VCaP (cell line): ENCODE measurements around the gene CDX2.

Experiments
- H3K27ac ChIP-seq: fragments of 450-650 bp; 2 replicates; pipeline ENCODE4 v1.5.1; 2017
- TF ChIP-seq, protein P1 (sequence below): fragments of 450-650 bp; conservative IDR thresholded peaks from 2 replicates; pipeline ENCODE4 v1.5.1; 2017; ENCODE audit warnings: mild to moderate bottlenecking, moderate library complexity

CDX2 gene

DNA sequence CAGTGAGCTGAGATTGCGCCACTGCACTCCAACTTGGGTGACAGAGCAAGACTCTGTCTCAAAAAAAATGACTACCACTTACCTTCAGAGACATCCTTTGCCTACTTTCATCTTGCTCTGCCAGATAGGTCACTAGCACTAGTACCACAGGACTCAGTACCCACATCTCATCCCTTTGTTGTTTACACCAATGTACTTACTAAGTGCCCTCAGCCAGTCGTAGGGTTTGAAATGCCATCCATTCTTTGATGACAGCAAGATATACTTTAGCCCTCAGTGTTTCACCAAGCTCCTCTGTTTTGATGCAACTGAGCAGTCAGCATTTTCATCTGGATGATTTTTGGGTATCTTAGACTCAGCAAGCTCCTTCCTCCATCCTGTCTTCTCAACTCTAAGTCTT lies 13.2 kb upstream of the CDX2 start:
- TF ChIP-seq, protein P1, sequence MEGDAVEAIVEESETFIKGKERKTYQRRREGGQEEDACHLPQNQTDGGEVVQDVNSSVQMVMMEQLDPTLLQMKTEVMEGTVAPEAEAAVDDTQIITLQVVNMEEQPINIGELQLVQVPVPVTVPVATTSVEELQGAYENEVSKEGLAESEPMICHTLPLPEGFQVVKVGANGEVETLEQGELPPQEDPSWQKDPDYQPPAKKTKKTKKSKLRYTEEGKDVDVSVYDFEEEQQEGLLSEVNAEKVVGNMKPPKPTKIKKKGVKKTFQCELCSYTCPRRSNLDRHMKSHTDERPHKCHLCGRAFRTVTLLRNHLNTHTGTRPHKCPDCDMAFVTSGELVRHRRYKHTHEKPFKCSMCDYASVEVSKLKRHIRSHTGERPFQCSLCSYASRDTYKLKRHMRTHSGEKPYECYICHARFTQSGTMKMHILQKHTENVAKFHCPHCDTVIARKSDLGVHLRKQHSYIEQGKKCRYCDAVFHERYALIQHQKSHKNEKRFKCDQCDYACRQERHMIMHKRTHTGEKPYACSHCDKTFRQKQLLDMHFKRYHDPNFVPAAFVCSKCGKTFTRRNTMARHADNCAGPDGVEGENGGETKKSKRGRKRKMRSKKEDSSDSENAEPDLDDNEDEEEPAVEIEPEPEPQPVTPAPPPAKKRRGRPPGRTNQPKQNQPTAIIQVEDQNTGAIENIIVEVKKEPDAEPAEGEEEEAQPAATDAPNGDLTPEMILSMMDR, result no peak
- H3K27ac ChIP-seq, result no peak overlapping the region

DNA sequence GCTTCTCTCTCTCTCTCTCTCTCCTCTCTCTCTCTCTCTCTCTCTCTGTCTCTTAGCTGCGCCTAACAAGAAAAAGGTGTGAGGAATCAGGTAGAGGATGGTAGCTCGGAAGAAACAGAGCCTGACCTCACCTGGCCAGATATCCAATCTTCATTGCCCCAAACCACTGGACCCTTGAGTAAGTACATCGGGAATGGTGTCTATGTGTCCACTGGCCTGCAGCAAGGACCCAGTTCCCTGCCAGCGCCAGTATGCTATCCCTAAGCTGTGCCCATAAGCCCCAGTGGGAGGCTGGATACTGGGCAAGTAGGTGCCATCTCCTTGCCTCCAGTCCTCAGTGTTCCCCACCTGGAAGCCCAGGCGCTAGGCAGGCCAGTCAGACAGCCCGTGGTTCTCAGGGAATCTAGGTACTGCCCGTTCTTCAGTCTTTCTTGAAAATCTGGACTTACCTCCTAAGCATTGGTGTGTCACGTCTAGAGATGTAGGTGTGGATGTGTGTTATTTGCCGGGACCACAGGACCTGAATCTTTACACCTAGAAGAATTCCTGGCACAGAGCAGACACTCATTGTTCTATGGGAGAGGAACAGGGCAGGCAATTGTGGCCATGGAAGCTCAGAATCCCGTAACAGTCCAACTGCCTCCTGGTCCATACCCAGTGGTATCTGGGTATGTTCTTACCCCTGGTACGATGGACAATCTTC lies 12.0 kb upstream of the CDX2 start:
- TF ChIP-seq, protein P1, result no peak
- H3K27ac ChIP-seq, result no peak overlapping the region

DNA sequence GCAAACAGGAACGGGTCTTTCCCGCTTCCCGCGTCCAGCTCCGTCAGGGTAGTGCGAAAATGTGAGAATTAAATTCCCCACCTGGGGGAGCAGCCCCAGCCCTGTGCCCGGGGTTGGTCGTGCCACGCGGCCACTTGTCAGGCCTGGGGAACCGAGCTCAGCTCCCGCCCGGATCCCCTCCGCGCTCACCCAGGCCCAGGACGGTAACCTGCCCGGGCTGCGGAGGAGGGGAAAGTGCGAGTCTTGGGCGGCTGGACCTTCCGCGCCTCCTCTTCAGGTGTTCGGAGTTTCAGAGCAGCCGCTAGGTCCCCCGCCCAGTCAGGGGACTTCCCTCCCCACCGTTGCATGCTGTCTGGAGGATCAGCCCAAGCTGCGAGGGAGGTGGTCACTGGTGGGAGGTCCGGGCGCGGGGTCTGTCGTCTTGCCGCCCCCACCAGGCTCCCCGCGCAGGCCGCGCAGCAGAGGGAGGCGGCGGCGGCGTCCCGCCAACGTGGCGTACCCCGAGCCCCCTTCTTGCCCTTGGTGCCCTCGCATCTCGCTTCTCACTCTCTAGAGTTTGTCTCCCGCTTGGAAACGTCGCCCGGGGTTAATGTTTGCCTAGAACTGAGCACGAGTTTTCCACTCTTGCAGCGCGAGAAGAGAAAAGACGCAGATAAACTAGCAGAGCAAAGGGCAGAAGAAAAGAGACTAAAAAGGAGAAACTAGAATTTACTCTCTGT lies 11.3 kb upstream of the CDX2 start:
- H3K27ac ChIP-seq, result no peak overlapping the region
- TF ChIP-seq, protein P1, result no peak

DNA sequence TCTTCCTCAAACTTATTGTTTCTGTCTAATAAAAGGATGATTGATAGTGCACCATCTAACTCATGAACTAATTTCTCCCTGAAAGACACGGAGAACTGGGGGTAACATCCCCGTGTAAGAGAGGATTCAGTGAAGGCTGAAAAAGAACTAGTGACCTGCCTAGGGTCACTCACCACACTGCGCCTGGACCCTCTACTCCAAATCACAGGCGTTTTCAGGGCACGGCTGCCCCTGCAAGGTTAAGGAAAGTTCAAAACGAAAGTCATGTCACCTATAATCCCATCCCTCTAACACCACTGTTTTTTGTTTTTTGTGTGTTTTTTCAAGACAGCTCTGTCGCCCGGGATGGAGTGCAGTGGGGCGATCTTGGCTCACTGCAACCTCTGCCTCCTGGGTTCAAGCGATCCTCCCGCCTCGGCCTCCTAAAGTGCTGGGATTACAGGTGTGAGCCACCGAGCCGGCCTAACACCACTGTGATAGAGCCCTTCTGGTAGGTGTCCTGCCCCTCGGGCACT lies 10.7 kb upstream of the CDX2 start:
- TF ChIP-seq, protein P1, result no peak
- no peak overlapping the region for H3K27ac ChIP-seq

DNA sequence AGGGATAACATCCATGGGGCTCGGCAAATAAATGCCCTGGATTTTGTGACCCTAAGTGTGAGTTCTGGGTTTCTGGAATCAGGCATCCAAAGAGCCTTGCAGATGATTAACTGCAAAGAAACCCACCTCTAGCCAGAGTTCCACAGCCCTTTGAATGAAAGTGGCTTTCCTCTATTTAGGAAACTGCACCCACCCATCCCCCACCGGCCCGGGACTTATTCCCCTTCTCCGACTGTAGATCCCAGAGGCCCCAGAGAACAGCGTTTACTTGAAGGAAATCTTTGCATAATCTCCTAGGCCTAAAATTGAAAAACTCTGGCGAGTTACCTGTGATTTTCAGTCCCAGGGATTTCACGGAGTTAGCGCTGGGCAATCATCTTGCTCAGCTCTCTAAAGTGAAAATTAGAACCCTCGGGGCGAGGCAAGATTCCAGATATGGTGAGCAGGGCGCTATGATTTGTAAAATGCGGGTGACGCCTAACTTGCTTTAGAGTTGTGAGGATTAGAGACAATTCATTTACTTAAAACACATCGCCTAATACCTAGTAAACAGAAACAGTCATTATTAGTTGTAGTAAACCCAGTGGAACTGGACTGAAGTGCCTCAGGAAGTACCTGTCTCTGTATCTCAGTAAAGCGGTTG lies 10.0 kb upstream of the CDX2 start:
- TF ChIP-seq, protein P1, result no peak
- no peak overlapping the region for H3K27ac ChIP-seq

DNA sequence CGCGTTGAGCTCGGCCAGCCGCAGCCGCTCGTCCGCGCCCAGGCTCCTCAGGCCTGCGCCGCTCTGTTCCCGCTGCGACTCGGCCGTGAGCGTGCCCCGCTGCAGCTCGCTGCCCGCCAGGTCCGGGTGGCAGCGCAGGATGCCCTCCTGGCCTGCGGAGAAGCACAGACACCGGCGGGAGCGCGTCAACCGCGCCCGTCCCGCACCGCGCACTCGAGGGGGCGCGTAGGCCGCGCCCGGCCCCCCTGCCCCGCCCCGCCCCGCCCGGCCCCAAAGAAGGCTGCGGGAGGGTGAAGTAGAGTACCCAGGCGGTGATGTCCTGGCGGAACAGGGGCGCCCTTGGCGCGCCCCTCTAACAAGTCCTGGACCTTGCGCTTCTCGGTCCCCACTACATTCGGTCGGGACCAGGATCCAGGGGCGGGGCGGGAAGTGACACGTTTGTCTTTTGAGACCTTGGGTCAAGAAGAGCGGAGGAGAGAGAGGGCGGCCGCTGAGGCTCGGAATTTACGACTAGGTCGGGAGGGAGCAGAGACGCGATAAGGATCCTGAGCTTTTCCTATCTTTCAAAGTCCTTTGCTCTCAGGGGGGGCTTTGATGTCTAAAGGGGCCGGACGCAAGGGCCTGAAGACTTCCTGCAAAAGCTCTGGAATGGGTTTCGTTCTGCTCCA lies 9.3 kb upstream of the CDX2 start:
- no peak overlapping the region for H3K27ac ChIP-seq
- TF ChIP-seq, protein P1, result no peak
